ENCODE results near the gene PLEKHJ1.

GRCh38 chr19:2261438-2262172 lies 25.5 kb upstream of the PLEKHJ1 start:
- peak in 1 of 3 donors; percentile 21 for TF ChIP-seq CTCF (IDR thresholded peaks at IDR 0.05)
- TF ChIP-seq POLR2AphosphoS5 (IDR thresholded peaks at IDR 0.05) = no peak
